Left lung (tissue), 10 donors: ENCODE results near the gene PCDHAC1. TPM values are rescaled to one million over a fixed set of nuclear protein-coding genes. Genes with fewer than 3 reads are reported as not detected.

Experiments
- ATAC-seq: fragments of 200-7000 bp; cut with Tn5 transposase; one replicate; pipeline ENCODE4 v1.9.1; 2020; ENCODE audit warnings: moderate library complexity
- DNase-seq, 4 donors: peaks; one replicate each; pipeline ENCODE4 v3.0.0-alpha.2; 2013 to 2020
- H3K27ac ChIP-seq, 2 donors: fragments of 200-600 bp; sonication (generic) in 1 of 2; one replicate each; pipeline versions ENCODE4 v1.5.0 to v1.8.0; 2020 to 2021
- H3K27me3 ChIP-seq, 2 donors: fragments of 200-600 bp; sonication (generic) in 1 of 2; one replicate each; pipeline versions ENCODE4 v1.5.0 to v1.8.0; 2020 to 2021
- H3K36me3 ChIP-seq, 2 donors: fragments of 200-600 bp; sonication (generic) in 1 of 2; one replicate each; pipeline versions ENCODE4 v1.5.0 to v1.8.0; 2020 to 2021
- H3K4me1 ChIP-seq, 2 donors: fragments of 200-600 bp; one replicate each; pipeline ENCODE4 v1.8.0; 2021
- H3K4me3 ChIP-seq, 2 donors: fragments of 200-600 bp; sonication (generic) in 1 of 2; one replicate each; pipeline versions ENCODE4 v1.5.0 to v1.8.0; 2020 to 2021; ENCODE audit warnings: mild to moderate bottlenecking in 1 of 2
- H3K9me3 ChIP-seq, 2 donors: fragments of 200-600 bp; sonication (generic) in 1 of 2; one replicate each; pipeline versions ENCODE4 v1.5.0 to v1.8.0; 2020 to 2021
- CTCF ChIP-seq, 2 donors: fragments of 200-600 bp; sonication (generic) in 1 of 2; IDR thresholded peaks; one replicate each; pipeline versions ENCODE4 v1.5.0 to v1.8.0; 2021; ENCODE audit warnings: antibody characterized with exemption in 2 of 2
- intact Hi-C, 2 donors: fragments of 100-400 bp; cut with DNase I; formaldehyde crosslinking; loops; one replicate each; pipeline versions ENCODE4 v1.11.2 to v1.14.2; 2022
- polyA plus RNA-seq, 6 donors: library from polyadenylated mRNA; unstranded; fragments of 120-200 nt; gene quantifications; one replicate each; pipeline ENCODE4 v1.2.1, GENCODE V29; 2013; ENCODE audit not compliant: insufficient read length in 6 of 6
- total RNA-seq, 2 donors: library from RNA; stranded (reverse); fragmentation: NEBNext Ultra II Directional; extraction: Animal tissue kit (Norgen Biotek cat#: 25700); gene quantifications; one replicate each; pipeline ENCODE4 v1.2.1, GENCODE V29; 2021
- donor health status: DM: no; HTN: yes; CAD: no.
- donor health status: DM: no; HTN: no; CAD: no.

PCDHAC1 gene
- total and polyA plus RNA-seq, 8 donors, result 0.26 to 8.3 (median 0.33) TPM

GRCh38 chr5:140978983-140979382, 52.9 kb downstream of the PCDHAC1 start:
- DNase-seq (no peak), ATAC-seq (no peak)
- H3K9me3 ChIP-seq, result no peaks in the 10 kb centered on the region
- H3K4me3 ChIP-seq, result no peak overlapping the region
- H3K4me1 ChIP-seq, result no peaks in the 10 kb centered on the region
- H3K36me3 ChIP-seq, result no peaks in the 10 kb centered on the region
- intact Hi-C loops, result no loop called here
- TF ChIP-seq CTCF (IDR thresholded peaks at IDR 0.05), result no peak
- H3K27me3 ChIP-seq, result no peaks in the 10 kb centered on the region
- no peak overlapping the region for H3K27ac ChIP-seq

Other genes with a start within 250 kb of the PCDHAC1 start
- 10 to 100 TPM; 36.2 to 50.4 TPM for gene HARS1, start 234.9 kb upstream of the PCDHAC1 start, total RNA-seq
- gene HARS1, start 234.9 kb upstream of the PCDHAC1 start, polyA plus RNA-seq, result 10 to 100 TPM; 70.5 to 82.8 (median 74.3) TPM
- gene HARS2, start 234.8 kb upstream of the PCDHAC1 start, total RNA-seq, result 10 to 100 TPM; 23.4 to 25.2 TPM
- gene HARS2, start 234.8 kb upstream of the PCDHAC1 start, polyA plus RNA-seq, result 10 to 100 TPM; 46.4 to 57.4 (median 51.2) TPM
- 10 to 100 TPM; 40.6 to 43.8 TPM for gene ZMAT2, start 225.9 kb upstream of the PCDHAC1 start, total RNA-seq
- gene ZMAT2, start 225.9 kb upstream of the PCDHAC1 start, polyA plus RNA-seq, result 100 to 1,000 TPM in 5 of 6 donors, 10 to 100 TPM in 1; 97.8 to 133 (median 118) TPM
- gene PCDHA1, start 140.2 kb upstream of the PCDHAC1 start, total RNA-seq, result not detected
- under 1 TPM in 4 of 6 donors, not detected in 2; 0.06 to 0.14 (median 0.11) TPM for gene PCDHA1, start 140.2 kb upstream of the PCDHAC1 start, polyA plus RNA-seq
- under 1 TPM; 0.18 to 0.52 TPM for gene PCDHA2, start 131.4 kb upstream of the PCDHAC1 start, total RNA-seq
- under 1 TPM; 0.15 to 0.46 (median 0.35) TPM for gene PCDHA2, start 131.4 kb upstream of the PCDHAC1 start, polyA plus RNA-seq
- under 1 TPM; 0.50 to 0.73 TPM for gene PCDHA3, start 125.2 kb upstream of the PCDHAC1 start, total RNA-seq
- gene PCDHA3, start 125.2 kb upstream of the PCDHAC1 start, polyA plus RNA-seq, result under 1 TPM; 0.21 to 0.46 (median 0.40) TPM
- under 1 TPM; 0.65 to 0.79 TPM for gene PCDHA4, start 119.2 kb upstream of the PCDHAC1 start, total RNA-seq
- gene PCDHA4, start 119.2 kb upstream of the PCDHAC1 start, polyA plus RNA-seq, result under 1 TPM; 0.20 to 0.70 (median 0.46) TPM
- gene PCDHA5, start 104.7 kb upstream of the PCDHAC1 start, total RNA-seq, result under 1 TPM; 0.37 to 0.64 TPM
- under 1 TPM; 0.06 to 0.17 (median 0.08) TPM for gene PCDHA5, start 104.7 kb upstream of the PCDHAC1 start, polyA plus RNA-seq
- gene PCDHA6, start 98.3 kb upstream of the PCDHAC1 start, total RNA-seq, result 1 to 10 TPM in 1 of 2 donors, under 1 TPM in 1; 0.76 to 1.8 TPM
- gene PCDHA6, start 98.3 kb upstream of the PCDHAC1 start, polyA plus RNA-seq, result under 1 TPM; 0.34 to 0.90 (median 0.46) TPM
- under 1 TPM; 0.52 to 0.87 TPM for gene PCDHA7, start 92.0 kb upstream of the PCDHAC1 start, total RNA-seq
- under 1 TPM; 0.10 to 0.66 (median 0.49) TPM for gene PCDHA7, start 92.0 kb upstream of the PCDHAC1 start, polyA plus RNA-seq
- gene PCDHA8, start 85.1 kb upstream of the PCDHAC1 start, total RNA-seq, result under 1 TPM in 1 of 2 donors, not detected in 1; 0.21 TPM
- under 1 TPM; 0.05 to 0.16 (median 0.12) TPM for gene PCDHA8, start 85.1 kb upstream of the PCDHAC1 start, polyA plus RNA-seq
- under 1 TPM in 1 of 2 donors, not detected in 1; 0.20 TPM for gene PCDHA9, start 77.9 kb upstream of the PCDHAC1 start, total RNA-seq
- gene PCDHA9, start 77.9 kb upstream of the PCDHAC1 start, polyA plus RNA-seq, result under 1 TPM; 0.03 to 0.11 (median 0.06) TPM
- 1 to 10 TPM in 1 of 2 donors, under 1 TPM in 1; 0.47 to 1.7 TPM for gene PCDHA10, start 70.4 kb upstream of the PCDHAC1 start, total RNA-seq
- under 1 TPM; 0.14 to 0.65 (median 0.39) TPM for gene PCDHA10, start 70.4 kb upstream of the PCDHAC1 start, polyA plus RNA-seq
- 1 to 10 TPM; 1.4 to 1.5 TPM for gene PCDHA11, start 57.3 kb upstream of the PCDHAC1 start, total RNA-seq
- gene PCDHA11, start 57.3 kb upstream of the PCDHAC1 start, polyA plus RNA-seq, result under 1 TPM; 0.15 to 0.53 (median 0.27) TPM
- 1 to 10 TPM; 3.6 to 7.4 TPM for gene PCDHA12, start 51.0 kb upstream of the PCDHAC1 start, total RNA-seq
- under 1 TPM in 5 of 6 donors, not detected in 1; 0.03 to 0.09 (median 0.06) TPM for gene PCDHA12, start 51.0 kb upstream of the PCDHAC1 start, polyA plus RNA-seq
- 1 to 10 TPM; 1.5 to 1.7 TPM for gene PCDHA13, start 44.2 kb upstream of the PCDHAC1 start, total RNA-seq
- gene PCDHA13, start 44.2 kb upstream of the PCDHAC1 start, polyA plus RNA-seq, result under 1 TPM; 0.09 to 0.38 (median 0.26) TPM
- gene PCDHAC2, start 40.2 kb downstream of the PCDHAC1 start, total RNA-seq, result 10 to 100 TPM in 1 of 2 donors, 1 to 10 TPM in 1; 9.9 to 12.6 TPM
- gene PCDHAC2, start 40.2 kb downstream of the PCDHAC1 start, polyA plus RNA-seq, result 1 to 10 TPM; 2.8 to 4.5 (median 3.1) TPM
- gene PCDHB1, start 125.1 kb downstream of the PCDHAC1 start, total RNA-seq, result under 1 TPM; 0.06 to 0.10 TPM
- gene PCDHB1, start 125.1 kb downstream of the PCDHAC1 start, polyA plus RNA-seq, result under 1 TPM; 0.06 to 0.14 (median 0.11) TPM
- gene PCDHB2, start 168.3 kb downstream of the PCDHAC1 start, total RNA-seq, result 1 to 10 TPM; 3.6 to 6.6 TPM
- 10 to 100 TPM in 1 of 6 donors, 1 to 10 TPM in 5; 5.9 to 12.5 (median 8.9) TPM for gene PCDHB2, start 168.3 kb downstream of the PCDHAC1 start, polyA plus RNA-seq
- 1 to 10 TPM; 2.0 to 3.9 TPM for gene PCDHB3, start 174.2 kb downstream of the PCDHAC1 start, total RNA-seq
- 1 to 10 TPM; 2.2 to 4.1 (median 3.2) TPM for gene PCDHB3, start 174.2 kb downstream of the PCDHAC1 start, polyA plus RNA-seq
- gene PCDHB4, start 195.5 kb downstream of the PCDHAC1 start, total RNA-seq, result 1 to 10 TPM; 1.9 to 4.3 TPM
- gene PCDHB4, start 195.5 kb downstream of the PCDHAC1 start, polyA plus RNA-seq, result 1 to 10 TPM; 2.0 to 3.5 (median 2.5) TPM
- 1 to 10 TPM; 2.5 to 7.5 TPM for gene PCDHB5, start 208.9 kb downstream of the PCDHAC1 start, total RNA-seq
- gene PCDHB5, start 208.9 kb downstream of the PCDHAC1 start, polyA plus RNA-seq, result 10 to 100 TPM in 5 of 6 donors, 1 to 10 TPM in 1; 8.0 to 13.9 (median 11.3) TPM
- gene PCDHB6, start 223.8 kb downstream of the PCDHAC1 start, total RNA-seq, result 1 to 10 TPM in 1 of 2 donors, under 1 TPM in 1; 0.73 to 1.0 TPM
- 1 to 10 TPM; 2.6 to 3.3 (median 2.8) TPM for gene PCDHB6, start 223.8 kb downstream of the PCDHAC1 start, polyA plus RNA-seq
- 1 to 10 TPM; 2.4 to 3.8 TPM for gene PCDHB7, start 246.3 kb downstream of the PCDHAC1 start, total RNA-seq
- 1 to 10 TPM; 3.9 to 5.8 (median 4.8) TPM for gene PCDHB7, start 246.3 kb downstream of the PCDHAC1 start, polyA plus RNA-seq